ENCODE data around the gene MYO1G. TPM values are rescaled to one million over a fixed set of nuclear protein-coding genes. Genes with fewer than 3 reads are reported as not detected.

MYO1G gene
- total and polyA plus RNA-seq, 10 of the 15 experiments (the other 5 are each of a cell fraction or from before 2014, with no cell fraction given): 1.8 to 232 (median 134) TPM

- TF ChIP-seq ZNF592 (IDR thresholded peaks at IDR 0.05): no peak
- peak; percentile 25; the same call in 1 of the 2 replicates for TF ChIP-seq SMC3 (IDR thresholded peaks at IDR 0.05; ENCODE audit: borderline replicate concordance, low read length)
- no peak for TF ChIP-seq YBX1 (IDR thresholded peaks at IDR 0.05)
- TF ChIP-seq TARDBP (IDR thresholded peaks at IDR 0.05; ENCODE audit: borderline replicate concordance): no peak; the same call in 1 of the 2 replicates
- TF ChIP-seq CBX3 (IDR thresholded peaks at IDR 0.05; ENCODE audit: borderline replicate concordance, low read depth): no peak
- peak; percentile 82 for TF ChIP-seq IKZF1 (conservative IDR thresholded peaks at IDR 0.05)
- no peak; the same call in 1 of the 2 replicates for TF ChIP-seq ZNF384 (IDR thresholded peaks at IDR 0.05; ENCODE audit: borderline replicate concordance, low read depth, low read length)
- TF ChIP-seq ZNF207 (IDR thresholded peaks at IDR 0.05; ENCODE audit: borderline replicate concordance): no peak
- 0 out of 2 replicates have a peak, but pooled peaks have one; percentile 9 for TF ChIP-seq HCFC1 (IDR thresholded peaks at IDR 0.05; ENCODE audit: low read length)
- no peak for TF ChIP-seq SIX5 (IDR thresholded peaks at IDR 0.05; ENCODE audit: low read depth, low read length, severe bottlenecking)
- TF ChIP-seq EZH2 (IDR thresholded peaks at IDR 0.05; ENCODE audit: borderline replicate concordance, control insufficient read depth, low read depth, low read length): no peak
- peak; percentile 79; the same call in 1 of the 2 replicates for TF ChIP-seq CHD2 (IDR thresholded peaks at IDR 0.05; ENCODE audit: borderline replicate concordance, low read depth, low read length)
- peak; percentile 78 for TF ChIP-seq POLR2AphosphoS5 (IDR thresholded peaks at IDR 0.05; ENCODE audit: low read length)
- TF ChIP-seq MYC (IDR thresholded peaks at IDR 0.05; ENCODE audit: insufficient read depth, insufficient read length, insufficient replicate concordance, low read length, severe bottlenecking): no peak
- no peak for TF ChIP-seq E2F8 (IDR thresholded peaks at IDR 0.05; ENCODE audit: low read depth, partially characterized antibody)
- no peak for TF ChIP-seq RBBP5 (conservative IDR thresholded peaks at IDR 0.05)
- TF ChIP-seq PML (IDR thresholded peaks at IDR 0.05; ENCODE audit: low read length): no peak
Measured at GRCh38 chr7:44978511-44979366, at the start of gene MYO1G (continued).

Measured in GM12878 (cell line).